ENCODE results near the gene TOMM7.
"Not testable (repeated sequence)": the region's sequence is repeated elsewhere in the genome, so short reads cannot be mapped to it uniquely, and the experiment has no call there.

The TOMM7 gene

GRCh38 chr7:22837308-22837707, 14.7 kb upstream of the TOMM7 start:
- H3K9me3 ChIP-seq (ENCODE audit: insufficient read depth, low read depth, low read length), result no peaks in the 10 kb centered on the region
- H3K4me3 ChIP-seq (ENCODE audit: low read length), result no peak overlapping the region
- H3K27me3 ChIP-seq (ENCODE audit: insufficient read depth, low read length), result no peaks in the 10 kb centered on the region
- peaks cover 9% of the 10 kb centered on the region; the same call in 1 of the 2 replicates for H3K4me1 ChIP-seq (ENCODE audit: insufficient read depth, low read length)
- WGBS, result 72% methylated on average over 6 of the region's 6 CpGs
- no peak overlapping the region for H3K9ac ChIP-seq (ENCODE audit: low read depth, low read length)
- no peak overlapping the region for H3K27ac ChIP-seq (ENCODE audit: low read depth, low read length)
- H3K36me3 ChIP-seq (ENCODE audit: insufficient read depth, low read length), result no peaks in the 10 kb centered on the region

GRCh38 chr7:22836506-22836905, 13.9 kb upstream of the TOMM7 start:
- not testable (repeated sequence) for H3K4me1 ChIP-seq (ENCODE audit: insufficient read depth, low read length); H3K4me3 ChIP-seq (ENCODE audit: low read length); H3K9me3 ChIP-seq (ENCODE audit: insufficient read depth, low read depth, low read length); H3K9ac ChIP-seq (ENCODE audit: low read depth, low read length); H3K36me3 ChIP-seq (ENCODE audit: insufficient read depth, low read length); H3K27me3 ChIP-seq (ENCODE audit: insufficient read depth, low read length); H3K27ac ChIP-seq (ENCODE audit: low read depth, low read length)
- WGBS, result 98% methylated on average over 2 of the region's 2 CpGs

- WGBS, result 92% methylated on average over 3 of the region's 3 CpGs
These were observed 11.3 kb upstream of the TOMM7 start for GRCh38 chr7:22833957-22834356.

DNA sequence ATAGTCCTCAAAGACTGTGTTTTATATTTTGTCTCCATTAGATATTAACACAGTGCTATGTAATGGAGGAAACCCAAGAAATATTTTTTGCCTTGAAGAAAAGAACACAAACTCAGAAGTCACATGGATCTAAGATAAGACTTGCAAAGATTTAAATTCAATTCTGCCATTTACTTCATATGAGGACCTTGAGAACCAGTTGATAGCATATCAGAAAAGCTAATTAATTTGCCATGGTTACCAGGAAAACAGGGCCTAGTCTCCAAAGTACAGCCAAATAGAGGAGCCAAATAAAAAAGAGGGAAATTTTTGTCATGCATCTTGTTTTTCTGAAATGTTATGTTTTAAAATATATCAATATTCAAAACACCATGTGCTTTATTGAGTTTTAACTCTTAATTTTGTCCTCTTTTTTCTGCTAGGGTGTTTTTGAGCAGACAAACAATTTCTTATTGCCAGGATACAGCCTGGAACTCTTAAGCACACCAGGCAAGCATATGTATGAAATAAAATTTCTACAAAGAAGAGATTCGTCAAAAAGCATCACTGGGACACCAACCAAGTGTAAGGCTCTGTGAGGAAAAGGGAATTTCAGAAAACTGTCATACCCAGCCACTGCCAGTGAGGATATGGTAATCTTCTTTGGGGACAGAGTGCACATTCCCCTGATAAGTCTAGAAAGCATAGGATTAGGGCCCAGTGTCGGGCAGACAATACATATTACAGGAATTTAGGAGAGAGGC, 10.6 kb upstream of the TOMM7 start:
- WGBS, result 94% methylated on average over 2 of the region's 2 CpGs
- Histone ChIP-seq H3K27me3 (ENCODE audit: insufficient read depth, low read length) (no peaks in the 10 kb centered on the region), H3K9ac (ENCODE audit: low read depth, low read length) (no peak overlapping the region), H3K36me3 (ENCODE audit: insufficient read depth, low read length) (no peaks in the 10 kb centered on the region), H3K9me3 (ENCODE audit: insufficient read depth, low read depth, low read length) (no peaks in the 10 kb centered on the region), H3K27ac (ENCODE audit: low read depth, low read length) (no peak overlapping the region), H3K4me1 (ENCODE audit: insufficient read depth, low read length) (peaks cover 4% of the 10 kb centered on the region; the same call in 1 of the 2 replicates), H3K4me3 (ENCODE audit: low read length) (no peak overlapping the region)

More at GRCh38 chr7:22833957-22834356, 11.3 kb upstream of the TOMM7 start:
- Histone ChIP-seq H3K4me1 (ENCODE audit: insufficient read depth, low read length) (peaks cover 4% of the 10 kb centered on the region; the same call in 1 of the 2 replicates), H3K9ac (ENCODE audit: low read depth, low read length) (no peak overlapping the region), H3K4me3 (ENCODE audit: low read length) (no peak overlapping the region), H3K27ac (ENCODE audit: low read depth, low read length) (no peak overlapping the region), H3K36me3 (ENCODE audit: insufficient read depth, low read length) (no peaks in the 10 kb centered on the region), H3K27me3 (ENCODE audit: insufficient read depth, low read length) (no peaks in the 10 kb centered on the region), H3K9me3 (ENCODE audit: insufficient read depth, low read depth, low read length) (no peaks in the 10 kb centered on the region)

DNA sequence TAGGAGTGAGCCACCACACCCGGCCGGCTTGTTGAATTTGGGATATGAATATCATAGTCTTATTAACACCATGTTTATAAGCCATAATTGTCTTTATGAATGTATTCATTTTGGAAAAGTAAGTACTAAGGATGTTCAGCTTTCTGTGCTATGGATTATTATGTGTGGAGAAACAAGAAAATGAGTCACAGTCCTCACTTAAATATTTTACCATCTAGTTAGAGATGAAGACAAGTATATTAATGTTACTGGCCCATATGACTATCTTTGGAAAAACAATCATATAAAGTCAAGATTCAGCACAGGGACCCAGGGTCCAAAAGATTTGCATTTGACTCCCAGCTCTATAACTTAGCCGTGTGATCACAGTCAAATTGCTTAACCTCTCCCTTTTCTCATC, 9.8 kb upstream of the TOMM7 start:
- Histone ChIP-seq H3K27me3 (ENCODE audit: insufficient read depth, low read length) (no peaks in the 10 kb centered on the region), H3K4me1 (ENCODE audit: insufficient read depth, low read length) (peaks cover 4% of the 10 kb centered on the region; the same call in 1 of the 2 replicates), H3K36me3 (ENCODE audit: insufficient read depth, low read length) (no peaks in the 10 kb centered on the region), H3K4me3 (ENCODE audit: low read length) (no peak overlapping the region), H3K9me3 (ENCODE audit: insufficient read depth, low read depth, low read length) (no peaks in the 10 kb centered on the region), H3K9ac (ENCODE audit: low read depth, low read length) (no peak overlapping the region), H3K27ac (ENCODE audit: low read depth, low read length) (no peak overlapping the region)
- WGBS, result 90% methylated on average over 1 of the region's 3 CpGs

- Histone ChIP-seq H3K9me3 (ENCODE audit: insufficient read depth, low read depth, low read length) (no peaks in the 10 kb centered on the region), H3K27me3 (ENCODE audit: insufficient read depth, low read length) (no peaks in the 10 kb centered on the region), H3K36me3 (ENCODE audit: insufficient read depth, low read length) (no peaks in the 10 kb centered on the region), H3K4me3 (ENCODE audit: low read length) (no peak overlapping the region), H3K4me1 (ENCODE audit: insufficient read depth, low read length) (0 out of 2 replicates have a peak, but pooled peaks cover under 1% of the 10 kb centered on the region), H3K27ac (ENCODE audit: low read depth, low read length) (no peak overlapping the region), H3K9ac (ENCODE audit: low read depth, low read length) (no peak overlapping the region)
- 85% methylated on average over 4 of the region's 5 CpGs for WGBS
These were observed 9.1 kb upstream of the TOMM7 start for GRCh38 chr7:22831602-22832305.

- Histone ChIP-seq H3K27me3 (ENCODE audit: insufficient read depth, low read length) (no peaks in the 10 kb centered on the region), H3K27ac (ENCODE audit: low read depth, low read length) (no peak overlapping the region)
These were observed 4.9 kb upstream of the TOMM7 start for GRCh38 chr7:22827563-22827962.

GRCh38 chr7:22826593-22826992, 3.9 kb upstream of the TOMM7 start:
- WGBS, result 93% methylated on average over 1 of the region's 2 CpGs
- Histone ChIP-seq H3K9ac (ENCODE audit: low read depth, low read length) (no peak overlapping the region), H3K4me3 (ENCODE audit: low read length) (no peak overlapping the region), H3K27me3 (ENCODE audit: insufficient read depth, low read length) (no peaks in the 10 kb centered on the region), H3K36me3 (ENCODE audit: insufficient read depth, low read length) (no peaks in the 10 kb centered on the region), H3K4me1 (ENCODE audit: insufficient read depth, low read length) (peaks cover 6% of the 10 kb centered on the region), H3K27ac (ENCODE audit: low read depth, low read length) (no peak overlapping the region), H3K9me3 (ENCODE audit: insufficient read depth, low read depth, low read length) (no peaks in the 10 kb centered on the region)

More at GRCh38 chr7:22827563-22827962, 4.9 kb upstream of the TOMM7 start:
- Histone ChIP-seq H3K4me1 (ENCODE audit: insufficient read depth, low read length) (peaks cover 6% of the 10 kb centered on the region), H3K36me3 (ENCODE audit: insufficient read depth, low read length) (no peaks in the 10 kb centered on the region), H3K9ac (ENCODE audit: low read depth, low read length) (no peak overlapping the region), H3K4me3 (ENCODE audit: low read length) (no peak overlapping the region), H3K9me3 (ENCODE audit: insufficient read depth, low read depth, low read length) (no peaks in the 10 kb centered on the region)

GRCh38 chr7:22824760-22825159, 2.1 kb upstream of the TOMM7 start:
- no peaks in the 10 kb centered on the region for H3K27me3 ChIP-seq (ENCODE audit: insufficient read depth, low read length)
- peaks cover 18% of the 10 kb centered on the region for H3K4me1 ChIP-seq (ENCODE audit: insufficient read depth, low read length)
- H3K4me3 ChIP-seq (ENCODE audit: low read length), result no peak overlapping the region
- no peak overlapping the region for H3K9ac ChIP-seq (ENCODE audit: low read depth, low read length)
- H3K9me3 ChIP-seq (ENCODE audit: insufficient read depth, low read depth, low read length), result no peaks in the 10 kb centered on the region
- peaks cover 5% of the 10 kb centered on the region for H3K36me3 ChIP-seq (ENCODE audit: insufficient read depth, low read length)
- 92% methylated on average over 2 of the region's 2 CpGs for WGBS
- no peak overlapping the region for H3K27ac ChIP-seq (ENCODE audit: low read depth, low read length)

- H3K4me1 ChIP-seq (ENCODE audit: insufficient read depth, low read length), result peaks cover 22% of the 10 kb centered on the region
- no peaks in the 10 kb centered on the region for H3K27me3 ChIP-seq (ENCODE audit: insufficient read depth, low read length)
- H3K9me3 ChIP-seq (ENCODE audit: insufficient read depth, low read depth, low read length), result no peaks in the 10 kb centered on the region
- peak overlapping the region; percentile 96 for H3K4me3 ChIP-seq (ENCODE audit: low read length)
- H3K27ac ChIP-seq (ENCODE audit: low read depth, low read length), result peak overlapping the region; percentile 57; the same call in 1 of the 2 replicates
- 77% methylated on average over 3 of the region's 3 CpGs for WGBS
- H3K36me3 ChIP-seq (ENCODE audit: insufficient read depth, low read length), result peaks cover 11% of the 10 kb centered on the region
- H3K9ac ChIP-seq (ENCODE audit: low read depth, low read length), result peak overlapping the region; percentile 74
These were observed 471 bp upstream of the TOMM7 start for GRCh38 chr7:22823142-22823497.

GRCh38 chr7:22821702-22822485, 755 bp downstream of the TOMM7 start:
- Histone ChIP-seq H3K36me3 (ENCODE audit: insufficient read depth, low read length) (peaks cover 23% of the 10 kb centered on the region), H3K9ac (ENCODE audit: low read depth, low read length) (peak overlapping the region; percentile 94), H3K27ac (ENCODE audit: low read depth, low read length) (peak overlapping the region; percentile 71), H3K4me3 (ENCODE audit: low read length) (peak overlapping the region; percentile 96), H3K27me3 (ENCODE audit: insufficient read depth, low read length) (no peaks in the 10 kb centered on the region), H3K9me3 (ENCODE audit: insufficient read depth, low read depth, low read length) (no peaks in the 10 kb centered on the region), H3K4me1 (ENCODE audit: insufficient read depth, low read length) (peaks cover 22% of the 10 kb centered on the region)
- WGBS, result 8% methylated on average over 17 of the region's 18 CpGs
